H1 (cell line): ENCODE data around the gene SPECC1. TPM values are rescaled to one million over a fixed set of nuclear protein-coding genes. Genes with fewer than 3 reads are reported as not detected.

Source experiments
- CTCF ChIA-PET: fragments of 300-600 bp; sonication (Branson Sonifier 250); formaldehyde crosslinking; loops from one replicate; lab custom pipeline; 2021; ENCODE audit not compliant: partially characterized antibody; lab: Charles Lee
- POLR2A ChIA-PET: fragments of 300-600 bp; sonication (Branson Sonifier 250); formaldehyde crosslinking; loops from one replicate; lab custom pipeline; 2021; ENCODE audit warnings: inconsistent platforms; ENCODE audit not compliant: partially characterized antibody; lab: Charles Lee
- DNase-seq, 2 experiments: peaks; one replicate each; pipeline versions ENCODE4 v3.0.0 to v3.0.0-alpha.2; 2010 to 2022; ENCODE audit warnings: low spot score in 2 of 2, low read depth in 1 of 2, mixed read lengths in 1 of 2
- FAIRE-seq: peaks from 2 replicates; lab custom pipeline; 2011; peaks lifted over from hg19 to GRCh38; lab: Jason Lieb, UNC
- H2AFZ ChIP-seq: 2 replicates; pipeline ENCODE4 v1.8.1; 2012; ENCODE audit warnings: low read length, inconsistent platforms
- H2AK5ac ChIP-seq: 2 replicates; pipeline ENCODE4 v1.6.1; 2013; ENCODE audit warnings: low read depth, low read length
- H2BK120ac ChIP-seq: replicated peaks from 2 replicates; pipeline ENCODE3; 2013; ENCODE audit warnings: low read depth, low read length, inconsistent platforms
- H2BK12ac ChIP-seq: 2 replicates; pipeline ENCODE4 v1.6.1; 2013; ENCODE audit warnings: low read depth, low read length
- H2BK15ac ChIP-seq: 2 replicates; pipeline ENCODE4 v1.6.1; 2013; ENCODE audit warnings: low read length
- H2BK20ac ChIP-seq: 2 replicates; pipeline ENCODE4 v1.6.1; 2013; ENCODE audit warnings: low read length
- H2BK5ac ChIP-seq: 2 replicates; pipeline ENCODE4 v1.6.1; 2013; ENCODE audit warnings: low read depth, low read length
- H3K14ac ChIP-seq: 2 replicates; pipeline ENCODE4 v1.6.1; 2013; ENCODE audit warnings: inconsistent platforms; ENCODE audit not compliant: insufficient read length
- H3K18ac ChIP-seq: 2 replicates; pipeline ENCODE4 v1.6.1; 2013; ENCODE audit warnings: low read length; ENCODE audit errors: extremely low read depth
- H3K23ac ChIP-seq: 2 replicates; pipeline ENCODE4 v1.6.1; 2013; ENCODE audit warnings: inconsistent platforms; ENCODE audit not compliant: insufficient read length
- H3K23me2 ChIP-seq: 2 replicates; pipeline ENCODE4 v1.6.1; 2013; ENCODE audit warnings: low read depth, low read length
- H3K27ac ChIP-seq: 2 replicates; pipeline ENCODE4 v1.6.1; 2011; ENCODE audit warnings: low read depth, low read length, inconsistent platforms
- H3K27me3 ChIP-seq, 4 experiments: replicated peaks in 1 of 4; 1 replicate in 1 of 4; 2 replicates in 3 of 4; pipeline versions ENCODE4 v1.6.1 to v1.8.1; 2011 to 2013; ENCODE audit warnings: low read length in 3 of 4, mild to moderate bottlenecking in 3 of 4, inconsistent platforms in 2 of 4, mixed read lengths in 2 of 4, moderate library complexity in 1 of 4; ENCODE audit not compliant: control insufficient read depth in 3 of 4, insufficient read depth in 3 of 4; ENCODE audit errors: extremely low read depth in 1 of 4
- H3K36me3 ChIP-seq, 4 experiments: 2 replicates each; pipeline versions ENCODE4 v1.6.1 to v1.8.1; 2011 to 2013; ENCODE audit warnings: mild to moderate bottlenecking in 4 of 4, low read length in 3 of 4, moderate library complexity in 2 of 4, control low read depth in 1 of 4, inconsistent platforms in 1 of 4; ENCODE audit not compliant: insufficient read depth in 4 of 4, control insufficient read depth in 2 of 4
- H3K4ac ChIP-seq: replicated peaks from 2 replicates; pipeline ENCODE3; 2013; ENCODE audit warnings: low read length, low read depth, mixed read lengths, inconsistent platforms; ENCODE audit not compliant: insufficient read length
- H3K4me1 ChIP-seq, 4 experiments: replicated peaks in 1 of 4; 1 replicate in 1 of 4; 2 replicates in 3 of 4; pipeline versions ENCODE4 v1.6.1 to v1.8.1; 2011 to 2013; ENCODE audit warnings: low read length in 3 of 4, inconsistent platforms in 2 of 4, mixed read lengths in 1 of 4; ENCODE audit not compliant: insufficient read depth in 4 of 4, control insufficient read depth in 3 of 4
- H3K4me2 ChIP-seq, 2 experiments: 2 replicates each; pipeline versions ENCODE4 v1.6.1 to v1.8.1; 2011 to 2013; ENCODE audit warnings: low read depth in 2 of 2, low read length in 2 of 2, control low read depth in 1 of 2, inconsistent platforms in 1 of 2, mild to moderate bottlenecking in 1 of 2; ENCODE audit not compliant: insufficient read depth in 1 of 2
- H3K4me3 ChIP-seq, 4 experiments: fragments of 200-600, 300-600 bp in 1 of 4; sonication (generic), shearing (Covaris generic), sonication (Bioruptor Twin) in 1 of 4; 2 replicates each; pipeline versions ENCODE4 v1.5.1 to v1.8.1; 2011 to 2016; ENCODE audit warnings: low read length in 4 of 4, low read depth in 3 of 4, control low read depth in 2 of 4, inconsistent platforms in 2 of 4, mild to moderate bottlenecking in 2 of 4, mixed read lengths in 1 of 4, moderate library complexity in 1 of 4; ENCODE audit not compliant: insufficient read depth in 2 of 4; ENCODE audit errors: extremely low read depth in 1 of 4
- H3K56ac ChIP-seq: replicated peaks from 2 replicates; pipeline ENCODE3; 2013; ENCODE audit warnings: low read depth, mild to moderate bottlenecking, mixed read lengths, low read length, inconsistent platforms; ENCODE audit not compliant: insufficient read length
- H3K79me1 ChIP-seq: 2 replicates; pipeline ENCODE4 v1.6.1; 2013; ENCODE audit warnings: low read depth, low read length, control low read depth
- H3K79me2 ChIP-seq, 2 experiments: 2 replicates each; pipeline versions ENCODE4 v1.6.1 to v1.8.1; 2012 to 2013; ENCODE audit warnings: low read length in 2 of 2, mild to moderate bottlenecking in 2 of 2, inconsistent platforms in 1 of 2; ENCODE audit not compliant: insufficient read depth in 2 of 2, control insufficient read depth in 1 of 2
- H3K9ac ChIP-seq, 4 experiments: replicated peaks in 1 of 4; 1 replicate in 1 of 4; 2 replicates in 3 of 4; pipeline versions ENCODE4 v1.6.1 to v1.8.1; 2011 to 2013; ENCODE audit warnings: low read depth in 3 of 4, low read length in 3 of 4, control low read depth in 2 of 4, mild to moderate bottlenecking in 2 of 4, moderate library complexity in 2 of 4, inconsistent platforms in 1 of 4; ENCODE audit errors: extremely low read depth in 1 of 4
- H3K9me3 ChIP-seq, 2 experiments: 2 replicates each; pipeline versions ENCODE4 v1.6.1 to v1.8.1; 2012 to 2013; ENCODE audit warnings: mild to moderate bottlenecking in 2 of 2, moderate library complexity in 2 of 2, control low read depth in 1 of 2, inconsistent platforms in 1 of 2, low read depth in 1 of 2, low read length in 1 of 2, mixed read lengths in 1 of 2; ENCODE audit not compliant: insufficient read depth in 2 of 2
- H4K20me1 ChIP-seq, 2 experiments: replicated peaks in 1 of 2; 2 replicates each; pipeline versions ENCODE3 to v1.8.1; 2011 to 2013; ENCODE audit warnings: inconsistent platforms in 2 of 2, low read length in 2 of 2, mild to moderate bottlenecking in 1 of 2; ENCODE audit not compliant: insufficient read depth in 2 of 2, control insufficient read depth in 1 of 2
- H4K5ac ChIP-seq: 2 replicates; pipeline ENCODE4 v1.6.1; 2013; ENCODE audit warnings: low read length, low read depth, mixed read lengths, inconsistent platforms; ENCODE audit not compliant: insufficient read length
- H4K8ac ChIP-seq: 2 replicates; pipeline ENCODE4 v1.8.0; 2013; ENCODE audit warnings: mild to moderate bottlenecking, moderate library complexity, low read length, inconsistent platforms; ENCODE audit not compliant: insufficient read depth; ENCODE audit errors: extremely low read depth
- H4K91ac ChIP-seq: replicated peaks from 2 replicates; pipeline ENCODE3; 2013; ENCODE audit warnings: low read length, mixed read lengths, inconsistent platforms; ENCODE audit not compliant: insufficient read length
- NANOG ChIP-seq: IDR thresholded peaks from 2 replicates; pipeline ENCODE4 v1.6.1; 2011; ENCODE audit warnings: low read length, low read depth, mild to moderate bottlenecking, inconsistent platforms; ENCODE audit not compliant: insufficient read depth, poor library complexity, severe bottlenecking
- POLR2A ChIP-seq, 2 experiments: IDR thresholded peaks; 1 replicate in 1 of 2; 2 replicates in 1 of 2; pipeline ENCODE4 v1.6.1; 2011; ENCODE audit warnings: low read depth in 2 of 2, low read length in 2 of 2, mild to moderate bottlenecking in 2 of 2; ENCODE audit errors: control extremely low read depth in 1 of 2
- POLR2AphosphoS5 ChIP-seq: IDR thresholded peaks from 2 replicates; pipeline ENCODE4 v1.6.1; 2011; ENCODE audit warnings: low read depth, low read length
- TEAD4 ChIP-seq: IDR thresholded peaks from 2 replicates; pipeline ENCODE4 v1.6.1; 2012; ENCODE audit warnings: low read depth, low read length, inconsistent platforms, mixed read lengths
- WGBS, 2 experiments: shearing (Covaris generic) in 1 of 2; methylation state at CpG; one replicate each; pipeline versions ENCODE4 v1.1.6 to v1.1.7; 2013 to 2015; ENCODE audit warnings: low lambda C conversion rate in 2 of 2, mixed read lengths in 2 of 2, inconsistent platforms in 1 of 2, low coverage in 1 of 2, missing lambda C conversion rate in 1 of 2; ENCODE audit not compliant: insufficient replicate concordance in 2 of 2, insufficient coverage in 1 of 2, insufficient read length in 1 of 2; ENCODE audit errors: extremely low coverage in 1 of 2, missing lambda C conversion rate in 1 of 2; 5-methylcytosine and 5-hydroxymethylcytosine counted together
- polyA plus RNA-seq, 7 experiments: library from polyadenylated mRNA; depleted of rRNA in 3 of 7; stranded (reverse) in 5 of 7; unstranded in 2 of 7; fragments of >200 nt in 5 of 7; fragments of 200-250 nt in 2 of 7; gene quantifications; 1 replicate in 5 of 7; 2 replicates in 1 of 7; 4 replicates in 1 of 7; pipeline versions ENCODE4 v1.2.1 to v1.2.3, GENCODE V29; 2011 to 2013; ENCODE audit warnings: missing spikeins in 2 of 7, mixed read lengths in 2 of 7
- total RNA-seq: library from RNA; stranded (reverse); fragmentation: NEBNext Ultra II Directional; extraction: Animal tissue kit (Norgen Biotek cat#: 25700); gene quantifications from 2 replicates; pipeline ENCODE4 v1.2.1, GENCODE V29; 2021
- TF ChIP-seq, protein P1 (sequence below): IDR thresholded peaks from 2 replicates; pipeline ENCODE4 v1.6.1; 2012; ENCODE audit warnings: inconsistent platforms

Gene SPECC1
- total and polyA plus RNA-seq, 2 of the 8 experiments (the other 6 are each of a cell fraction or from before 2014, with no cell fraction given) = 35.8 to 87.9 TPM

DNA sequence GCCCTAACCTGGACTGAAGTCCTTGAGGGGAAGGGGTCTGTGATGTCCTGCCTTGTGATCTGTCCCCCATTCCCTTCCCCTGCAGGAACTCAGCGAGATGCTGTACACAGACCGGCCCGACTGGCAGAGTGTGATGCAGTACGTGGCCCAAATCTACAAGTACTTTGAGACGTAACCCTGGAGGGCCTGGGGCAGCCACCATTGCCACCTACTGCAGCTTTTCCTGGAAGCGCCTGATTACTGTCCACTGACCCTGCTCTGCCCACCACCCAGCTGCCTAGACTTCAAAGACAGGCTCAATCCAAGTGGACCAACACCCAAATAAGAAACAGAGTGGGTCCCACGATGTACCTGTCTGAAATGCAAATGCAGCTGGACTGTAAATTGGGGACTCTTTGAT is 304.7 kb downstream of the SPECC1 start:
- no peak overlapping the region for H2BK120ac ChIP-seq
- no peak overlapping the region for H3K27ac ChIP-seq
- no peak overlapping the region for H2BK12ac ChIP-seq
- DNase-seq = no peak
- CTCF ChIA-PET = interaction anchor here (1.0 kb wide), 1 partner anchor 193 kb away, joined by 3 read pairs; no protein-coding TSS in a partner anchor
- POLR2A ChIA-PET = interaction anchor here (1.1 to 1.2 kb wide), 2 partner anchors 20 to 59 kb away, joined by 3 to 7 read pairs; no protein-coding TSS in a partner anchor
- no peak overlapping the region for H2BK5ac ChIP-seq
- no peak overlapping the region for H2AK5ac ChIP-seq
- H4K5ac ChIP-seq = no peak overlapping the region
- peaks cover 0 to 12% (median 7%) of the 10 kb centered on the region in 4 experiments; a peak in 4 of 8 replicates for H3K36me3 ChIP-seq
- no peak overlapping the region for H3K18ac ChIP-seq
- no peak overlapping the region for H3K4ac ChIP-seq
- H3K79me2 ChIP-seq = no peaks in the 10 kb centered on the region
- no peaks in the 10 kb centered on the region for H3K27me3 ChIP-seq
- no peak for FAIRE-seq
- peaks cover 0 to 2% of the 10 kb centered on the region in 2 experiments for H4K20me1 ChIP-seq
- H3K23ac ChIP-seq = no peak overlapping the region
- no peak overlapping the region for H3K9ac ChIP-seq
- 0 out of 2 replicates have a peak overlapping the region, but pooled peaks have one; percentile 25 for H4K8ac ChIP-seq
- no peak overlapping the region for H2AFZ ChIP-seq
- 80% methylated on average over 7 of the region's 7 CpGs; no CpG with 5 or more reads in 1 of the 2 experiments for WGBS, 2 experiments
- no peak overlapping the region for H3K56ac ChIP-seq
- no peaks in the 10 kb centered on the region; a peak in 2 of 7 replicates for H3K4me1 ChIP-seq
- H4K91ac ChIP-seq = no peak overlapping the region
- no peaks in the 10 kb centered on the region for H3K9me3 ChIP-seq
- no peaks in the 10 kb centered on the region for H3K23me2 ChIP-seq
- H3K4me3 ChIP-seq = no peak overlapping the region
- no peak overlapping the region for H3K14ac ChIP-seq
- no peak overlapping the region for H2BK20ac ChIP-seq
- H3K79me1 ChIP-seq = no peaks in the 10 kb centered on the region
- H2BK15ac ChIP-seq = no peak overlapping the region
- H3K4me2 ChIP-seq = no peak overlapping the region
- TF ChIP-seq NANOG = no peak
- no peak for TF ChIP-seq POLR2A (IDR thresholded peaks at IDR 0.05; ENCODE audit: control extremely low read depth in 1 of 2, low read depth in 2 of 2, low read length in 2 of 2)
- no peak for TF ChIP-seq POLR2AphosphoS5
- no peak for TF ChIP-seq TEAD4
- TF ChIP-seq, protein P1, sequence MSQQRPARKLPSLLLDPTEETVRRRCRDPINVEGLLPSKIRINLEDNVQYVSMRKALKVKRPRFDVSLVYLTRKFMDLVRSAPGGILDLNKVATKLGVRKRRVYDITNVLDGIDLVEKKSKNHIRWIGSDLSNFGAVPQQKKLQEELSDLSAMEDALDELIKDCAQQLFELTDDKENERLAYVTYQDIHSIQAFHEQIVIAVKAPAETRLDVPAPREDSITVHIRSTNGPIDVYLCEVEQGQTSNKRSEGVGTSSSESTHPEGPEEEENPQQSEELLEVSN = no peak
